Astrocyte of the cerebellum (primary cell): Measurements from ENCODE around the gene NTN4.

ENCODE experiments used
- DNase-seq: peaks from one replicate; pipeline ENCODE4 v3.0.0-alpha.2; 2011; ENCODE audit warnings: low read depth
- H3K4me3 ChIP-seq: 2 replicates; pipeline ENCODE4 v1.5.1; 2011; ENCODE audit warnings: mild to moderate bottlenecking, low read depth, low read length, moderate library complexity
- CTCF ChIP-seq: IDR thresholded peaks from 2 replicates; pipeline ENCODE4 v1.5.1; 2012; ENCODE audit warnings: low read length, low read depth, moderate library complexity, mild to moderate bottlenecking; ENCODE audit errors: missing control alignments
- in situ Hi-C: cut with HindIII; loops from 2 replicates; pipeline ENCODE4 v1.10.0; 2017; ENCODE audit warnings: low sequenced_read_pairs

NTN4 gene

GRCh38 chr12:95633732-95634465, 156.7 kb downstream of the NTN4 start:
- H3K4me3 ChIP-seq = no peak overlapping the region
- DNase-seq = peak; percentile 34
- no peak for TF ChIP-seq CTCF
- in situ Hi-C loops = no loop called here

GRCh38 chr12:95633049-95633731, 157.4 kb downstream of the NTN4 start:
- in situ Hi-C loops = no loop called here
- no peak for TF ChIP-seq CTCF
- no peak for DNase-seq
- H3K4me3 ChIP-seq = no peak overlapping the region

- TF ChIP-seq CTCF = no peak
- no peak for DNase-seq
- in situ Hi-C loops = no loop called here
- no peak overlapping the region for H3K4me3 ChIP-seq
Observed at GRCh38 chr12:95630496-95630895, 160.1 kb downstream of the NTN4 start.

- in situ Hi-C loops = no loop called here
- DNase-seq = no peak
- no peak for TF ChIP-seq CTCF
- H3K4me3 ChIP-seq = no peak overlapping the region
Observed at GRCh38 chr12:95629392-95629791, 161.2 kb downstream of the NTN4 start.

- in situ Hi-C loops = no loop called here
- no peak for TF ChIP-seq CTCF
- H3K4me3 ChIP-seq = no peak overlapping the region
- DNase-seq = no peak
Observed at GRCh38 chr12:95626854-95627253, 163.7 kb downstream of the NTN4 start.

GRCh38 chr12:95625012-95625411, 165.6 kb downstream of the NTN4 start:
- DNase-seq = no peak
- in situ Hi-C loops = no loop called here
- no peak overlapping the region for H3K4me3 ChIP-seq
- TF ChIP-seq CTCF = no peak
